CD8-positive, alpha-beta memory T cell (primary cell): Measurements from ENCODE around the gene SEC22A. TPM values are rescaled to one million over a fixed set of nuclear protein-coding genes. Genes with fewer than 3 reads are reported as not detected.

Source experiments
- polyA plus RNA-seq: library from polyadenylated mRNA; unstranded; fragments of 300-500 nt; fragmentation: Illumina TruSeq; gene quantifications from one replicate; pipeline ENCODE4 v1.2.3, GENCODE V29; 2021
- total RNA-seq, 2 experiments: library from RNA; stranded (reverse); gene quantifications; one replicate each; pipeline ENCODE4 v1.2.3, GENCODE V29; 2021

SEC22A gene
- total and polyA plus RNA-seq, 3 experiments from 2014 or later: 12.7 to 21.6 (median 19.3) TPM

Other genes starting within 250 kb of the SEC22A start
- not detected for gene SEMA5B, start 174.2 kb upstream of the SEC22A start, total RNA-seq
- not detected for gene SEMA5B, start 174.2 kb upstream of the SEC22A start, polyA plus RNA-seq
- 10 to 100 TPM; 12.7 to 18.2 TPM for gene PDIA5, start 134.9 kb upstream of the SEC22A start, total RNA-seq
- 4.4 TPM for gene PDIA5, start 134.9 kb upstream of the SEC22A start, polyA plus RNA-seq
- gene ADCY5, start 247.1 kb downstream of the SEC22A start, total RNA-seq: under 1 TPM in 1 of 2 experiments, not detected in 1; 0.16 TPM
- gene ADCY5, start 247.1 kb downstream of the SEC22A start, polyA plus RNA-seq: 0.02 TPM